Left ventricle myocardium inferior (tissue), 1 donor: ENCODE results near the gene STAM. TPM values are rescaled to one million over a fixed set of nuclear protein-coding genes. Genes with fewer than 3 reads are reported as not detected.

ENCODE experiments used
- DNase-seq: peaks from one replicate; pipeline ENCODE4 v3.0.0-alpha.2; 2020
- H3K27ac ChIP-seq: fragments of 200-600 bp; replicated peaks from 2 replicates; pipeline ENCODE4 v1.8.0; 2021
- H3K27me3 ChIP-seq: fragments of 200-600 bp; 2 replicates; pipeline ENCODE4 v1.8.0; 2021; ENCODE audit warnings: low read depth
- H3K36me3 ChIP-seq: fragments of 200-600 bp; 2 replicates; pipeline ENCODE4 v1.8.0; 2021
- H3K4me1 ChIP-seq: fragments of 200-600 bp; 2 replicates; pipeline ENCODE4 v1.8.0; 2021
- H3K4me3 ChIP-seq: fragments of 200-600 bp; 2 replicates; pipeline ENCODE4 v1.8.0; 2021; ENCODE audit warnings: mild to moderate bottlenecking, moderate library complexity
- H3K9me3 ChIP-seq: fragments of 200-600 bp; replicated peaks from 2 replicates; pipeline ENCODE4 v1.8.0; 2021
- intact Hi-C: fragments of 100-400 bp; cut with micrococcal nuclease; formaldehyde crosslinking; loops from one replicate; pipeline ENCODE4 v1.11.0; 2022
- total RNA-seq: library from RNA; stranded (reverse); fragmentation: NEBNext Ultra II Directional; extraction: Animal tissue kit (Norgen Biotek cat#: 25700); gene quantifications from one replicate; pipeline ENCODE4 v1.2.1, GENCODE V29; 2021
- TF ChIP-seq, protein P1 (sequence below): fragments of 200-600 bp; IDR thresholded peaks from 2 replicates; pipeline ENCODE4 v1.8.0; 2021; ENCODE audit warnings: antibody characterized with exemption, mild to moderate bottlenecking, borderline replicate concordance
- donor health status: DM: no; HTN: yes; CAD: no; lungs with severe emphysema.

Gene STAM
- total RNA-seq, 1 donor from 2014 or later, result 21.3 TPM

DNA sequence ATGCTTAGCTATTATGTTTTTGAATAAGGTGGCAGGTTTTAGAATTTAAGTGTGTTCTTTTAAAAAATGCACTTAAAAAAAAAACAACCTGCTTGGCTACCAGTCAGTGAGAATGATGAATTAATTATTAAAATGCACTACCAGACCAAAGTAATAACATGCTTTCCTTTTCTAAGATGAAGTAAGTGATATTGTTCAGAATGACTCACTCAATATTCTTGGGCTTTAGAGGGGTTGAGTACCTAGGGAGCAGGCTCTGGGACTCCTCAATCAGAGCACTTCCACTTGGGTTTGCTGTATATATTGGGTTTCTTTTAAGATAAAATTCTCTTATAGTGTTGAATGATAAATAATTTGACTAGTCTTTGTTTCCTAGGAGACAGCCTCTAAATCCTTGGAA, 8.6 kb downstream of the STAM start:
- H3K9me3 ChIP-seq, result peaks cover 12% of the 10 kb centered on the region
- TF ChIP-seq, protein P1, sequence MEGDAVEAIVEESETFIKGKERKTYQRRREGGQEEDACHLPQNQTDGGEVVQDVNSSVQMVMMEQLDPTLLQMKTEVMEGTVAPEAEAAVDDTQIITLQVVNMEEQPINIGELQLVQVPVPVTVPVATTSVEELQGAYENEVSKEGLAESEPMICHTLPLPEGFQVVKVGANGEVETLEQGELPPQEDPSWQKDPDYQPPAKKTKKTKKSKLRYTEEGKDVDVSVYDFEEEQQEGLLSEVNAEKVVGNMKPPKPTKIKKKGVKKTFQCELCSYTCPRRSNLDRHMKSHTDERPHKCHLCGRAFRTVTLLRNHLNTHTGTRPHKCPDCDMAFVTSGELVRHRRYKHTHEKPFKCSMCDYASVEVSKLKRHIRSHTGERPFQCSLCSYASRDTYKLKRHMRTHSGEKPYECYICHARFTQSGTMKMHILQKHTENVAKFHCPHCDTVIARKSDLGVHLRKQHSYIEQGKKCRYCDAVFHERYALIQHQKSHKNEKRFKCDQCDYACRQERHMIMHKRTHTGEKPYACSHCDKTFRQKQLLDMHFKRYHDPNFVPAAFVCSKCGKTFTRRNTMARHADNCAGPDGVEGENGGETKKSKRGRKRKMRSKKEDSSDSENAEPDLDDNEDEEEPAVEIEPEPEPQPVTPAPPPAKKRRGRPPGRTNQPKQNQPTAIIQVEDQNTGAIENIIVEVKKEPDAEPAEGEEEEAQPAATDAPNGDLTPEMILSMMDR, result no peak
- H3K36me3 ChIP-seq, result peaks cover 9% of the 10 kb centered on the region
- peaks cover 69% of the 10 kb centered on the region for H3K4me1 ChIP-seq
- intact Hi-C loops, result no loop called here
- no peak overlapping the region for H3K4me3 ChIP-seq
- DNase-seq, result no peak
- H3K27ac ChIP-seq, result no peak overlapping the region
- no peaks in the 10 kb centered on the region for H3K27me3 ChIP-seq

DNA sequence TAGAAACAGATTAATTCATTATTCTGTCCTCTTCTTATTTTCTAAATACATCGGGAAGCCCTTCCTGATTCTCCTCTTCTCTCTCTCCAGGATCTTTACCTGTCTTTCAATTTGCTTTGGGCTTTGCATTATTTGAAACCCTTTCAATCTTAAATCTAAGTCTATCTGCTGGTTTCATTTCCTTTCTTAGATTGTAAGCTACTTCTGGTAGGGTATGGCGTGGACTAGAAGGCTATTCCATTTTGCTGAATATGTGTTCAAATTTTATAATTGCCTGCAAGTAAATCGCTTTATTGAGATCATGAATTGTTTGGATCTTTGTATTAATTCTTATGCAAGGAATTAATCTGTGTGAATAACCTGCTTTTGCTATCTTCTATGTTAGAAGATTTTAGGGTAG, 11.1 kb downstream of the STAM start:
- peaks cover 9% of the 10 kb centered on the region for H3K36me3 ChIP-seq
- H3K27me3 ChIP-seq, result no peaks in the 10 kb centered on the region
- intact Hi-C loops, result no loop called here
- H3K4me1 ChIP-seq, result peaks cover 48% of the 10 kb centered on the region
- TF ChIP-seq, protein P1, result no peak
- no peak overlapping the region for H3K27ac ChIP-seq
- no peak overlapping the region for H3K4me3 ChIP-seq
- DNase-seq, result no peak
- peaks cover 15% of the 10 kb centered on the region for H3K9me3 ChIP-seq

DNA sequence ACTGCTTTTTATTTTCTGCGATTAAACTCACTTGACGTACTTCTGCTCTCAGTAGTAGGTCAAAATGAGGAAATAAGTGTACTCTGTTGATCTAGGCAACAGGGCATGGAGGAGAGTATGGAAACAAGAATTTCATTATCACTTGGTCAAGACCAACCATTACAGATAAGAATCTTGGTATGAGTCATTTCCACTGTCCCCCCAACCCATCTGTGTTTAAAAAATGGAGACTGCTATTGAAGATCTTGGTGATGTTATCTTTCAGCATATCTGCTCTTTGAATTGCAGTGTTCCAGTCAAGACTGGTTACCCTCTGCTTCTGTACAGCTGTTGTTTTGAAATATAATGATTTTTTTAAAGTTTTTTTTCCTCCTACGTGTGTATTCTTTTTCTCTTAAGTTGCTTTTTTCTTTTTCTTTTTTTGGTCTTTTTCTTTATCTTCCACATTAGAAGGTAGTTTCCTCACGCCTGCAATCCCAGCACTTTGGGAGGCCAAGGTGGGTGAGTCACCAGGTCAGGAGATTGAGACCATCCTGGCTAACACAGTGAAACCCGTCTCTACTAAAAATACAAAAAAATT, 11.7 kb downstream of the STAM start:
- H3K27ac ChIP-seq, result no peak overlapping the region
- no peak overlapping the region for H3K4me3 ChIP-seq
- DNase-seq, result no peak

DNA sequence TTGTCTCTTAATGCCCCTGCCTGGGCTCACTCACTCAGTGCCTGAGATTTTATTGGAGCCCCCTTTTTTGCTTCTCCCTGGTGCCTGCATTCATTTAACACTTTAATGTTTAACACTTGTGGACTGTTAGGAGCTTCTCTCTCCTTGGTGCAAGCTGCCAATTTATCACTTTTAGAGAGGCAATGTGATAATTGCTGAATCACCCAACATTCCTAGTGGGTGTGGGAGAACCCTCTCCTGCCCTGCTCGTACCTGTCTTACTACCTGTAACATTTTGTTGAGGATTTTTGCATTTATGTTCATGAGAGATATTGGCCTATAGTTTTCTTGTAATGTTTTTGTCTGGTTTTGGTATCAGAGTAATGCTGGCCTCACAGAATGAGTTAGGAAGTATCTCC, 13.2 kb downstream of the STAM start:
- H3K36me3 ChIP-seq, result peaks cover 22% of the 10 kb centered on the region
- H3K27me3 ChIP-seq, result no peaks in the 10 kb centered on the region
- DNase-seq, result no peak
- H3K27ac ChIP-seq, result peak overlapping the region; percentile 20
- H3K4me3 ChIP-seq, result no peak overlapping the region
- TF ChIP-seq, protein P1, result no peak
- intact Hi-C loops, result no loop called here
- H3K9me3 ChIP-seq, result peaks cover 15% of the 10 kb centered on the region
- H3K4me1 ChIP-seq, result peaks cover 31% of the 10 kb centered on the region

More for the DNA sequence above, 11.7 kb downstream of the STAM start:
- Histone ChIP-seq H3K9me3 (peaks cover 15% of the 10 kb centered on the region), H3K27me3 (no peaks in the 10 kb centered on the region), H3K36me3 (peaks cover 14% of the 10 kb centered on the region), H3K4me1 (peaks cover 41% of the 10 kb centered on the region)
- TF ChIP-seq, protein P1, result no peak
- intact Hi-C loops, result no loop called here

DNA sequence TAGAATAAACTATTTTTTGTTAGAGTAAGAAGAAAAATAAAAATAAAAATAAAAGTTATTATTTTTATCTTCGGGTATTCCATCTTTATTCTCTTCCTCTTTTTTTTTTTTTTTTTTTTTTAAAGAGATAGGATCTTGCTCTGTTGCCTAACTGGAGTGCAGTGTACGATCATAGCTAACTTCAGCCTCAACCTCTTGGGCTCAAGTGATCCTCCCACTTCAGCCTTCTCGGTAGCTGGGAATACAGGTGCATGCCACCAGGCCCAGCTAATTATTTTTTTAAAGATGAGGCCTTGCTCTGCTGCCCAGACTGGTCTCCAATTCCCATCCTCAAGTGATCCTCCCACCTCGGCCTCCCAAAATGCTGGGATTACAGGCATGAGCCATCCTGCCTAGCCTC, 15.4 kb downstream of the STAM start:
- Histone ChIP-seq H3K27ac (no peak overlapping the region), H3K4me1 (peaks cover 43% of the 10 kb centered on the region), H3K27me3 (no peaks in the 10 kb centered on the region), H3K4me3 (no peak overlapping the region), H3K9me3 (peaks cover 7% of the 10 kb centered on the region), H3K36me3 (peaks cover 13% of the 10 kb centered on the region)
- TF ChIP-seq, protein P1, result no peak
- intact Hi-C loops, result no loop called here
- no peak for DNase-seq
